Measurements from ENCODE around the gene C1GALT1.
"Not testable (repeated sequence)": the region's sequence is repeated elsewhere in the genome, so short reads cannot be mapped to it uniquely, and the experiment has no call there.

C1GALT1 gene

DNA sequence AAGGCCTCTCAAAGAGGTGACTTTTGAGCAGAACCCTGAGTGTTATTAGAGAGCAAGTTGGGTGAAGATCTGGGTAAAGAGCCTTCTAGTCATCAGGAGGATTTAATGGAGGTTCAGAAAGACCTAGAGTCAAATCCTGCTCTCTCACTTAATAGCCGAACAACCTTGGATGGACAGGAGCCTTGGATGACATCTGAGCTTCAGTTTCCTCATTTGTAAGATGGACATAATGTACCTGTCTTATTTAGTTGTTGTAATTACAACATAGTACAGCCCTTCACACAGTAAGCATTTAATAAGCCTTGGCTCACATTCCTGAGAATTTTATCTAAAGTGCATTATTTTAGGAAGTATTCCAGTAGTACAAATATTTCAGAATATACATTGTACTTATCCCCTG lies 57.0 kb downstream of the C1GALT1 start:
- DNase-seq: no peak

DNA sequence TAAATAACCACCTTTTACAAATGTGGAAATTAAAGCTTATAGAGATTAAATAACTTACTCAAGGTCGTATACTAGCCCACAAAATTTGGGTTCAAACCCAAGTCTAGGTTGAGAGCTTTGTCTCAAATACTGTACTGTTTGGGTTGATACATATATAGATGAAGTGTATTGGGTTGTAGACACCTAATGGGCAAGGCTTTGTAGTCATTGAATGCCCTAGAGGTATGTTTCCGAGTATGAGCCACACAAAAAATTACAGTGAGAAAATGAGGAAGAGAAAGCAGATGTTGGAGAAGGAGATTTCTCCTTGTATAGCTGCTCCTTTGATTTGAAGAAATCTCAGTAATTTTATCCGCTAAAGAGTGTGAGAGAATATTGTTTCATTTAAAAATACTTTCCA lies 60.6 kb downstream of the C1GALT1 start:
- no peak for DNase-seq

DNA sequence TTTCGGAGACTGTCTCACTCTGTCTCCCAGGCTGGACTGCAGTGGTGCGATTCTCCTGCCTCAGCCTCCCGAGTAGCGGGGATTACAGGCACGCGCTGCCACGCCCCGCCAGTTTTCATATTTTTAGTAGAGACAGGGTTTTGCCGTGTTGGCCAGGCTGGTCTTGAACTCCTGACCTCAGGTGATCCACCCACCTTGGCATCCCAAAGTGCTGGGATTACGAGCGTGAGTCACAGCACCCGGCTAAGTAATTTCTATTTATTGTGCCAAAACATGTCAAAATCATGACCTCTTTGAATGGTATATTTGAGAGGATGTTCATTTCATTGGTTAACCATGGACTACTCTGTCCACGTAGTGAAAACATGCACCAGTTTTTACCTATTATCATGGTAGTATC lies 62.9 kb downstream of the C1GALT1 start:
- DNase-seq: not testable (repeated sequence)

DNA sequence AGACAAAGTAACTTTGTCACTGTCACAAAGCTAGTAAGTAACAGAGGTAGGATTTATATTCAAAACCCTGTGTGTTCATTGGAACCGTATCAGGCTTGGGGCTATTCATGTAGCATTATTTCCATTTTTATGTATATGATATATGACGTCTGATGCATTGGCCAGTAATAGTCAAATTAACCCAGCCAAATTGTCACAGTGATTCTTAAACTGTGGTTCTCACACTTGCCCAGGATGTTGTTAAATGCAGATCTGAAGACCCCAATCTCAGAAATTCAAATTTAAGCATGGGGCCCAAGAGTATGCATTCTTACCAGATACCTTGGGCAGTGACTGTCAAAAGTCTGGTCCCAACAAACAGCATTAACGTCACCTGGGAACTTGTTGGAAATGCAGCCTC lies 63.9 kb downstream of the C1GALT1 start:
- no peak for DNase-seq

DNA sequence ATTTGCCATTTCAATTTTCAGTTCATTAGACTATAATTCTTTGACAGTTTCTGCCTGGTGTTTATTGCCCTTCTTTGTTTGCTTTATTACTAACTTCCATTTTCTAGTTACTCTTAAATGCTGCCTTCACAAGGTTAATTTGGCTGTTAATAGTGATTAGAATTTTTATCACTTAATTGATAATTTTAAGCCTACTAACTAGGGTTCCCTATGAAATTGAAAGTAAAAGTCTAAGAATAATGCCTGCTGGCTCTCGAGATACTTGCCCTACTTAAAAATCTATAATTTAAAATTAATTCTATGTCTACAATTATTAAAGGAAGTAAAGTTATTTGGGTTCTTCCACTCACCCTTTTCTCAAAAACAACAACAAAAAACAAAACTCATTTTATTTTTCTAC lies 65.3 kb downstream of the C1GALT1 start:
- no peak for DNase-seq

DNA sequence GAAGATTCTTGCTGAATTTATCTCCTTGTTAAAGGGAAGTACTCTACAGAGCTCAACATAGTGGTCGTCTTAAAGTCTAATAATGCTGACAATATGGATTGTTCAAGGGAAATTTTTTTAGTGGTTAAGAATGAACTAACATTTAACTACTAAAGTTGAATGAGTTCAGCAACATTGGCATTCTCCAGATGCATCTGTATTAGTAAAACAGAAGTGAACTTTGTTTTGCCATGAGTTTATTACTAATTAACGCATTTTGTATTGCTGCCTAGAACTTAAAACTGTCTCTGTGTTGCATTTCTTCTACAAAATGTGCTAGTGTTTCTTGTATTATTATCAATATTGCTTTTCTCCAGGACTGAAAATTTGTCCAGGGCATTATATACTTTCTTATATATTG lies 67.5 kb downstream of the C1GALT1 start:
- DNase-seq: no peak

DNA sequence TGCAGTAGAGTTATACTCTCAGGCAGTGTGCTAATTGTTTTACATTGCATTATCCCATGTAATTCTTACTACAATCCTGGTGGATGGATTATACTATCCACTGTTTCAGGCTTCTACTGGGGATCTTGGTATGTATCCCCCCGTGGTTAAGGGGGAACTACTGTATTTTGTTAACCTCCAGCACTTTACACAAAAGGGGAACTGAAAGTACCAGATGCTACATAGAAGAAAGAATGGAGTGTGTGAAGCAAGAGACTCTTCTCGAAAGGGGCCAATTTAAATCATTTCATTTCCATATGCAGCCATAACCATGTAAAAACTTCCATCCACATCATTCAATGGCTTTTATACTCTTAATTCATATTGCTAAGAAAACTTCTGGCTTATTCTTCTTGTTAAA lies 69.4 kb downstream of the C1GALT1 start:
- DNase-seq: no peak

DNA sequence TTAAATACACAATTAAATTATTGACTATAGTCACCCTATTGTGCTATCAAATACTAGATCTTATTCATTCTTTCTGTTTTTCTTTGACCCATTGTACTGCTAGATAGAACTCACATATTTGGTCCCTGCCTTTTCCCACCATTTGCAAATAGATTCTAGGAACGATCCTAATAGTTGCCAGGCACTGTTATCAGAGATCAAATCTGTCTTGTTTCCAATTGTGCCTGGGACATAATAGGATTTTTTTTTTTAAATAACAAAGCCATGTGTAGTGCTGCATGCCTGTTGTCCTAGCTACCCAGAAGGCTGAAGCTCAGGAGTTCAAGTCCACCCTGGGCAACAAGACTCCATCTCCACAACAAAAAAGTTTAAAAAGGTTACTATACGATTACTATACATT lies 72.0 kb downstream of the C1GALT1 start:
- no peak for DNase-seq

DNA sequence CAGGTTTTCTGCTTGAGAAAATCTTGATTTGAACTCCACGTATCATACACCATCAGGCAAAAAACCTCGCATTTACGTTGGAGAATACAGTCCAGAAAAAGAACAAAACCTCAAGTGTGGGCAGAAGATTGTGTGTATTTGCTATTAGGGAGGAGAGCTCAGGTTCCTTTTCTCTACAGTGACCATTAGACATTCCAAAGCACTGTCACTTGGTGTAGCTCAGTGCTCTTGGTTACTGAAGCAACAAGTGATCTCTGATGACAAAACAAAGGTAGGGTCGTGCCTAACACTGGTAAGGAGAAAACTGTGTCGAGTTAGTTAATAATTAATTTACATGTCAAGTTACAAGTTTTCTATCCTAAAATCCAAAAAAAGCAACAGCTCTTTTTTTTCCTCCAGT lies 72.6 kb downstream of the C1GALT1 start:
- no peak for DNase-seq

DNA sequence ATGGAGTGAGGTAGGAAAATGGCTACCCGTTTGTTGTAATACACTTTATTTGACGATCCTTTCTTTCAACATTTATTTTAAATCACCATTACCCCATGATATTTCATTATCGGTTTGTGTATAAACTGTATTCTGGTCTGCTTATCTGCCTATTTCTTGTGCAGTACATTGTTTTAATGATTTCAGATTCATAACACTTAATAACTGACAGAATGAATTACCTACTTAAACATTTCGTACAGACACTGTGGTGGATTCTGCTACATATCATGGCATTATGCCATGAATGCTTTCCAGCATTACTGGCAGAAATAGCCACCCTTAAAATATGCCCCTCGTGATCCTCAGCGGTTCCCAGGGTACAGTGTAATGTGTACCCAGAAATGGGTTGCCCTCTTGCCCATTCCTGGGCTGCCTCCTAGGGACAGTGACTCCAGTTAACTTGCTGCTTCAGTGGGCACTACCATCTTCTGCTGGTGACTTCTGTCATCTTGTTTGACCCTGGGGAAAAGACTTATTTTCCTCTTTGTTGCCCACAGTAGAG lies 74.5 kb downstream of the C1GALT1 start:
- DNase-seq: no peak

DNA sequence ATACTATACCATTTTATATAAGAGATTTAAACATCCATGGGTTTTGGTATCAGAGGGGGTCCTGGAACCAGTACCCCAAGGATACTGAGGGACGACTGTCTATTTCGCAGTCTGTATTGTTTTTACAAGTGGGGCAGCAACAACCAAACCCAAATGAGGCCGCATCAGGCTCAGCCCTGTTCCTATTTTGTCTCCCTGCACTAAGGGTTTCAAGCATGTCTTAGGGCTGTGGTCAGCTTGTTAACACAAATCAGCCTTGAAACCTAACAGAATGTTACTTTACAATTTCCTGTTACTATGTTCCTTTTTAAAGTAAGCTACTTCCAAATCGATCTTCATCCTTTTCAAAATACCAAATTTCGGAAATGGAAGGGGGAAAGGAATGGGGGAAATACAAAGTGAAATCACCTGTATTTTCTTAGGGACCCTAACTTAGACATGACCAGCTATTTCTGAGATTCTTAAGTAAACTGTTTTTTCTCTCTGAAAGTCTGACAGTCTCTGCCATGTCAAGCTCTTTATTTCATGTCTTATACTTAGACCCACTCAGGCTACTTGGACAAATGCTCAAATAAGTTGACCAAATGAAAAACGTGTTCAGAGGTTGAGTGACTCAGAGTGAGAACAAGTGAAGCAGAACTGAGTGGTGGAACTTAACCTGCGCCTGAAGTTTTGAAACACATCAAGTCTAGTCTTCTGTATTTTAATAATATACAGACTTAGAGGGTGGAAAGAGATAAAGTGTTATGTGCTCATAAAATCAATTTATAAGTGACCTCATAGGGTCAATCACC lies 75.8 kb downstream of the C1GALT1 start:
- no peak for DNase-seq

DNA sequence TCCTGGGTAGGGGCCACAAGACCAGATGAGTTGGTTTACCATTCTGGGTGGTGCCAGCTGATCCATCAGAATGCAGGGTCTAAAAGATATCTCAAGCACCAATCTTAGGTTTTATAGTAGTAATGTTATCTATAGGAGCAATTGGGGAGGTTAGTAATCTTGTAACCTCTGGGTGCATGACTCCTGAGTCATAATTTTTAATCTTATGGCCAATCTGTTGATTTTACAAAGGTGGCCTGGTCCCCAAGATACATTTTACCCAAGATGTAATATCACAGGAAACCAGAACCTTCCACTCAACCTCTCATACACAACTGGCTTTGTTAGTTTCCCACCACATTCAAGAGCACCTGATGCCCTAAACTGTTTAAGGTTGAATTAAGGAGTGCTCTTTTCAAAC lies 79.5 kb downstream of the C1GALT1 start:
- no peak for DNase-seq

DNA sequence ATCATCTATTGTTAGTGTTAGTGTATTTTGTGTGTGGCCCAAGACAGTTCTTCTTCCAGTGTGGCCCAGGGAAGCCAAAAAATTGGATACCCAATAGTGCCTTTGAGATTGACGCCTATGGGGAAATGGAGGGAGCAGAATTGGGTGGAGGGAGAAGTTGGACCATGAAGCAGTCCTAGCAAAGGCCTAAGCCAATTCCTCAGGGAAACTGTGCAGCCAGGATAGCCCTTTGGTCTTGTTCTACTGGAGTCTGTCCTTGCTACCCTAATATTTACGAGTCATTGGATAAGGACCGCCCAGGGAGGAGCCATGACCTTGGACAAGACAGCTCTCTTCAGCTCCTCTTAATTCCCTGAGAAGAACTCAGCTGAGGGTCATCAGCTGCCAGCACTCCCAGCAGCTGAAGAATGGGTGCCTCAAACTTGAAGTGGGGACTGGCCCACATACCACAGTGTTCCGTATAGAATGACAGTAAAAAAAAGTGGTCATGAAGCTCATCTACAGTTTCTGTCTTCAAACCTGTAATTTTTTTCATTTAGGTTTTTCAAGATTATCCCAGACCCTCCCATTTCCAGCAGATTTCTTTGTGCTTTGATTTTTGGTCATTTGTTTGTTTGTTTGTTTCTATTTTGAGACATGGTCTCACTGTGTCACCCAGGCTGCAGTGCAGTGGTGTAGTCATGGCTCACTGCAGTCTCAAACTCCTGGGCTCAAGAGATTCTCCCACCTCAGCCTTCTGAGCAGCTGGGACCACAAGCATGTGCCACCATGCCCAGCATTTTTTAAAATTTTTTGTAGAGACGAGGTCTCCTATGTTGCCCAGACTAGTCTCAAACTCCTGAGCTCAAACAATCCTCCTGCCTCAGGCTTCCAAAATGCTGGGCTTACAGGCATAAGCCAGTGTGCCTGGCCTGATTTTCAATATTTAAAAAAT lies 81.2 kb downstream of the C1GALT1 start:
- DNase-seq: no peak

DNA sequence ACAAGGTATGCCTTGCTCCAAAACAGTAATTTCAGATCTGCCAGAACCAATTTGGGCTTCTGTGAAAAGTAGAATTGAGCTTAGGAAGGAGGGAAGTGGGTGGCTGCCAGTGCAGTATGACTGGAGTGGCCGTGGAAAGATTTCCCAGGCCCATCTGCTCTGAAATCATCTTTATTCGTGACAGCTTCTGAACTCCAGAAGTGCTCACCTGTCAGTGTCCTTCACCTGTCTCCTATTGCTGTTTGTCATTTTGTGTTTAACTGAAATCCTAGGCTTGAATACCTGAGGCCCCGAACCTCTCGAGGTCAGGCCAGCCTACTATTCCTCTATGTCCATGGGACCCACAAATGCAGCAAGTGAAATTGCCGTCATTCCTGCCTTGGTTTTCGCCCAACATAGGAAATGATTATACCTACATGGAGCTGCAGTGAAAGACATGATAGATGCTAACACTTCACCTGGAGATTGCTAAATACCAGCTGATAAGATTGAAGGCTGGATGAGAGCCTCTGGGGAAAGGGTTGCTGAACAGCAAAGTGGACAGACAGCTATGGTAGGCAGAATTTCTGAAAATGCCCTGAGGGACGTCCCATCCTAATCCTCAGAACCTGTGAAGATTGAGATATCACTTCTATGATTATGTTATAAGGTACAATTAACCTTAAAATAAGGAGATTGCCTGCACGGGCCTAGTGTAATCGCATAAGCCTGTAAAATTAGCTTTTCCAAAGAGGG lies 82.1 kb downstream of the C1GALT1 start:
- no peak for DNase-seq

DNA sequence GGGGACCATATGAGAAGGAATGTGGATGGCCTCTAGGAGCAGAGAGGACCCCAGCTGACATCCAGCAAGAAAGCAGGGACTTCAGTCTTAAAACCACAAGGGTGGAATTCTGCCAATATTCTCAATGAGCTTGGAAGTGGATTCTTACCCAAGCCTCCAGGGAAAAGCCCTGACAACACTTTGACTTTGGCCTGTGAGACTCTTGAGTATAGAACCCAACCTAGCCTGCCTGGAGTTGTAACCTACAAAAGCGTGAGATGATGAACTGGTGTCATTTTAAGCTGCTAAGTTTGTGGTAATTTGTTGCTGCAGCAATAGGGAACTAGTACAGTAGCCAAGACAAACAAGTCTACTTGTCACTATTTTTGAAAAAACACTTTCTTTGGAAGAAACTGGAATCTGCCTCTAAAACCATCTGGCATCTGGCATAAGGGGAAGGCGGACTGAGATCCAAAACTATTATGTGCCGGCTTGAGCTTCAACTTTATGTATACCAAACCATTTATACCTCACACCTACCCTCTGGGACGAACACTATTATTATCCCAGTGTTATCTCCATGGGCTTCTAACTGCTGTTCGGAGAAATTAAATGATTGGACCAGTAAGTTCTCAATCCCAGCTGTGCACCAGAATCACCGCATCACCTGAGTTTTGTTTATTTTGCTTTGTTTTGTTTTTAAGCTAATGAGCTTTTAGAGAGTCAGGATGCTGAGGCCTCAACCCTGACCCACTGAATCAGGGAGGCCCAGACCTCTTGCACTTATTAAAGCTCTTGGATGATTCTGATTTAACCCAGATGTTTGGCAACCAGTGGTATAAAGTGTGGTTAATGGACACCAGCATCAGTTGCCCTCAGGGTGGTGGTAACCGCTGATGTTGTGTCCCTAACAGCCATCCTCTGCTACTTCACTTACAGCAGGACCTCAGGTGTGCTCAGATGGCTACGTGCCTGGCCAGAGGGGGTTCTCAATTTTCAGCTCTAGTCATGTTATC lies 83.0 kb downstream of the C1GALT1 start:
- no peak for DNase-seq

DNA sequence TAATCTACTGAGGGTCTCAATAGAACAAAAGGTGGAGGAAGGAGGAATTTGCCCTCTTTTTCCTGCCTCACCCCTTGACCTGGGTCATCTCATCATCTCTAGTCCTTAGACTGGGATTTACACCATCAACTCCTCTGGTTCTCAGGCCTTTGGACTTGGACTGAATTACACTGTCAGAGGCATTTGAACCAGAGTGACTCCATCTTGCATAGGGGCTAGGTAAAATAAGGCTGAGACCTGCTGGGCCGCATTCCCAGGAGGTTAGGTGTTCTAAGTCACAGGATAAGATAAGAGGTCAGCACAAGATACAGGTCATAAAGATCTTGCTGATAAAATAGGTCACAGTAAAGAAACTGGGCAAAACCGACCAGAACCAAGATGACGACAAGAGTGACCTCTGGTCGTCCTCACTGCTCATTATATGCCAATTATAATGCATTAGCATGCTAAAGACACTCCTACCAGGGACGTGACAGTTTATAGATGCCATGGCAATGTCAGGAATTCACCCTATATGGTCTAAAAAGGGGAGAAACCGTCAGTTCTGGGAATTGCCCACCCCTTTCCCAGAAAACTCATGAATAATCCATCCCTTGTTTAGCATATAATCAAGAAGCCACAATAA lies 84.0 kb downstream of the C1GALT1 start:
- DNase-seq: no peak

DNA sequence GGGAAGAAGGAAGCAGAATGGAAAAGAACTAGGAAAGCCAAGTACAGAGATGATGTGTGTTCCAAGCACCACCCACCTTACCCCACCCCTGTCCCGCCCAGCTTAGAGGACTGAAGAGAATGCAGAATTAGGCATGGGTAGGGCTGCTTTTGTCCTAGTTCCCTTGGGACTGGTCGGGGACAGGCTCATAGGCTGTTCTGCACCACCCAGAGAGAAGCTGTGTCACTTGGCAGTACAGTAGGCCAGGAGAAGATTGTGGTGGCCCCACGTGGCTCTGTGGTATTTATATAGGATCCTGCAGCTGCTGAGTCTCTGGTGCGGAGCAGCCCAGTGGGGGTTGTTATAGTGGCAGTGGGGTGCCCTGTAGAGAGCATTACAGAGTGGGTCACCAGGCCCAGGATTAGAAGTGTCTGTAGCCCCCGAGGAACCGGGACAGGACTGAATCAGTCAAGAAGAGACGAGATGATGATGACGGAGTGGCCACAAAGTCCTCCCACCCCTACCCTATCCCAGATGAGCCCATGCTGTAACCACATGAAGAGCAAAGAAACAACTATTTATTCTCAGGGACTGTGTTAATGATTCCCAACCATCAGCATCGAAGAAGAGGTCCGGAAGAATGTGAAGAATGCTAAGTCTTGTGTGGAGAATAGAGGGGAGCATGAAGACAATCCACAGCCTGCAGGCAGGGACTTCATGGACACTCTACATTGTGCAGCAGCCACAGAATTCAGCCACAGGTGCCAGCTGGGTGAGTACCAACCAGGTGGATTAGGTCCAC lies 88.9 kb downstream of the C1GALT1 start:
- DNase-seq: no peak

DNA sequence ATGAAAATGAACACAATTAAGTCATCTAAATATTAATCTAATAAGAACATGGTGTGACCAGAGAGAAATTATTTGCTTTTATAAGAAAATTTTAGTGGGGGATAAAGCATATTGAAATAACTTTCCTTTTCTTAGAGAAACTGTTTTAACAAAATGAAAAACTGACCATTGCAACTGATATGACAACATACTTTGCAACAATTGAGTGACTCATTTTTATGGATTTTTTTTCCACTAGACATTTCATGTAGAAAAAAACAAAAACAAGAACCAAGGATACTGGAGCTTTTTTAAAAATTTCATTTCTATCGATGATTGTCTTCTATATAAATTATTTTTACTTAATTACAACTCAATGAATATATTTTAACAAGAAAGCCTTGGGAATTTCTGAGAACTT lies 90.0 kb downstream of the C1GALT1 start:
- no peak for DNase-seq

DNA sequence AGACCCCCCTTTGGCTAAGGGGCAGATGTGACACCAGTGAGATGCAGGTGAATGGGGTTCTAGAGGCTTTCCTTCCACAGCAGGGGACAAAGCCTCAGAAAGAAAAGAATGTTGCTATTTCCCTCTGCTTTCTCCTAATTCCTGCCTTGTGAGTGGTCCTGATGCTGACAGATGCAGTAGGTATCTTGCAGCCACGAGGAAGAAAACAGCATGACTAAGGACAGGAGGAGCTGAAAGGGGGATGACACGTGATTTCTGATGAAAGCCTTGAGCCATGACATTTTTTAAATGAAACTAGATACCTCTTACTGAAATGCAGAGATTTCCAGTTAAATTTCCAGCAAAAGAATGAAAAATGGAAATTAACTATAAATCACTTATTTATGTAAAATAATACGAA lies 92.4 kb downstream of the C1GALT1 start:
- no peak for DNase-seq

DNA sequence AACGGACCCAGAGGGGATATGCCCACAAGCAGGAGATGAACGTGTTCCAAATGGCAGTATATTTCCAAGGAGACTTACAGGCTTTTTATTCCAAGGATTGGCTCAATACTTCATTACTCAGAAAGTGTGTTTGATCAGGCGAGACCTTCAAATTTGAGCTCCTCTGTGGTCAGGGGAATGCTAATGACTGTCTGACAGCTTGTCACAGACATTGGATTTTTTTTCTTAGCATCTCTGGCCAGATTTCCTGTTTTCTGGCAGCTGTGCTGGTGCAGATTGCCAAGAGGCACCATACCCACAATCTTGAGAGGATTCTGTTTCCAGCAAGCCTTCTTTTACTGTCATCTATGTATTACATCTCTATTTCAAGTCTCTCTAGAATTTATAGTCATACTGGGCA lies 93.8 kb downstream of the C1GALT1 start:
- no peak for DNase-seq

All from activated CD4-positive, alpha-beta T cell treated with anti-CD3 and anti-CD28 coated beads, Interleukin-2, amount 50 U/mL, for 4 hours (primary cell).